Measurements from ENCODE around the gene INHBE. TPM values are rescaled to one million over a fixed set of nuclear protein-coding genes. Genes with fewer than 3 reads are reported as not detected.

Gene INHBE
- total RNA-seq, 1 experiment from 2014 or later: 10.1 TPM

DNA sequence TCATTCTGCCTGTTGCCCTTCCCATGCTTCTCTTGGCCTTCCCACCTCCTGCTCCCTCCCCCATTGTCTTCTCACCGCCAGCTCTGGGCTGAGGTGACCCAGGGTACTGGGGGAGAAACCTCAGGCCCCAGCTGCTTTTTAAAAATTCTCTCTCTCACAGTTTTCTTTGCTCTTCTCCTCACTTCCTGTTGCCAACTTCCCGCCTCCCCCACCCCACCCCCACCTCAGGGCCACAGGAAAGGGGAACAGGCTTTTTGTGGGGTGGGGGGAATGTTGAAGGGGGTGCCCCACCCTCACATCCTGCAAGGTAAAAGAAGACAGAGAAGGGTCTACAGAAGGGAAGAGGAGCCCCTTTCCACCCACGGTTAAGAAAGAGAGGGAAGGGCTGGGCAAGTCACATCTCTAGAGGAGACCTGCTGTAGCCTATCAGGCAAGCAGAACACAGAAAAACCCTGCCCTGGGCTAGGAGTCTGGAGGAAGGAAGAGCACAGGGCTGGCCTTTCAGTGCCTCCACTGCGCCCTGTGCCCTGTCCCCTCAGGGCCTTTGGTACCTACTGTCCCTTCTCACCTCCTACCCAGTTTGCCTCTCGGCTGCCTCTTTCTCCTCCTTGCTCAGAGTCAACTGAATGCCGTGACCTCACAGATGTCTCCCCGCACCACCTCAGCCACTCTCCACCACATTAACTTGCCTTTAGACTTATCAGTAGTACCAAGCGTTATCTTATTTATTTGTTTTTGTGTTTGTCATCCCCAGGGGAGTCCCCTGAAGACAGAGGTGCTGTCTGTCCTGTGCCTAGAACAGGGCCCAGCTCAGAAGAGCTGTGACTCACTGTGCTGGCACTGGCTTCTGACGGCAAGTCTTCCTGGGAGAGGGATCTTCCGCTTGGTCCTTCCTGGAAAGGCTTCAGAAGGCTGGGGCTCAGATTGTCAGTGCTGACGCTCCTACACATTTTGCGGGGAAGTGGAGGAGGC is 22.9 kb downstream of the INHBE start:
- H3K18ac ChIP-seq (ENCODE audit: insufficient read length, low read depth, low read length): no peak overlapping the region
- H3K9me3 ChIP-seq (ENCODE audit: control insufficient read depth, low read depth, low read length): no peaks in the 10 kb centered on the region
- H3K79me2 ChIP-seq (ENCODE audit: insufficient read depth, low read length): no peaks in the 10 kb centered on the region
- Mint-ChIP-seq H3K9me3 (no peaks in the 10 kb centered on the region), H3K36me3 (ENCODE audit: insufficient read depth in 1 of 3, low read depth in 3 of 3) (no peaks in the 10 kb centered on the region; a peak in 2 of 7 replicates), H3K27ac (peak overlapping the region in 1 of 3 experiments; percentile 38; a peak in 1 of 7 replicates), H3K4me1 (peaks cover 26 to 27% of the 10 kb centered on the region in 2 experiments), H3K4me3 (no peak overlapping the region; a peak in 1 of 5 replicates), H3K27me3 (ENCODE audit: low read depth) (peaks cover 70% of the 10 kb centered on the region)
- H2BK120ac ChIP-seq (ENCODE audit: low read depth, low read length, poor library complexity, severe bottlenecking): no peak overlapping the region
- H4K8ac ChIP-seq (replicated peaks; ENCODE audit: insufficient read length, low read depth, low read length): no peak overlapping the region
- peaks cover 15% of the 10 kb centered on the region for H3K23me2 ChIP-seq (ENCODE audit: insufficient read length, low read depth, low read length, poor library complexity, severe bottlenecking)
- no peak overlapping the region for H4K5ac ChIP-seq (ENCODE audit: insufficient read length, low read depth, low read length)
- H2BK5ac ChIP-seq (ENCODE audit: insufficient read length, low read length): no peak overlapping the region
- WGBS (ENCODE audit: extremely low coverage, insufficient read length, low lambda C conversion rate): no CpG with 5 or more reads among the region's 12 CpGs
- H3K27me3 ChIP-seq (ENCODE audit: insufficient read depth, low read length): peaks cover 37% of the 10 kb centered on the region
- H2BK15ac ChIP-seq (ENCODE audit: low read depth, low read length): no peak overlapping the region
- no peak overlapping the region for H3K4me2 ChIP-seq (ENCODE audit: insufficient read depth, insufficient read length, low read length)
- no peaks in the 10 kb centered on the region for H3K79me1 ChIP-seq (ENCODE audit: insufficient read depth, low read depth, low read length, poor library complexity, severe bottlenecking)
- no peak for DNase-seq
- peaks cover 3% of the 10 kb centered on the region; the same call in 1 of the 2 replicates for H3K4me1 ChIP-seq (ENCODE audit: insufficient read depth, low read length)
- H3K9ac ChIP-seq (ENCODE audit: extremely low read depth, insufficient read length, low read length): no peak overlapping the region
- TF ChIP-seq, protein P1, sequence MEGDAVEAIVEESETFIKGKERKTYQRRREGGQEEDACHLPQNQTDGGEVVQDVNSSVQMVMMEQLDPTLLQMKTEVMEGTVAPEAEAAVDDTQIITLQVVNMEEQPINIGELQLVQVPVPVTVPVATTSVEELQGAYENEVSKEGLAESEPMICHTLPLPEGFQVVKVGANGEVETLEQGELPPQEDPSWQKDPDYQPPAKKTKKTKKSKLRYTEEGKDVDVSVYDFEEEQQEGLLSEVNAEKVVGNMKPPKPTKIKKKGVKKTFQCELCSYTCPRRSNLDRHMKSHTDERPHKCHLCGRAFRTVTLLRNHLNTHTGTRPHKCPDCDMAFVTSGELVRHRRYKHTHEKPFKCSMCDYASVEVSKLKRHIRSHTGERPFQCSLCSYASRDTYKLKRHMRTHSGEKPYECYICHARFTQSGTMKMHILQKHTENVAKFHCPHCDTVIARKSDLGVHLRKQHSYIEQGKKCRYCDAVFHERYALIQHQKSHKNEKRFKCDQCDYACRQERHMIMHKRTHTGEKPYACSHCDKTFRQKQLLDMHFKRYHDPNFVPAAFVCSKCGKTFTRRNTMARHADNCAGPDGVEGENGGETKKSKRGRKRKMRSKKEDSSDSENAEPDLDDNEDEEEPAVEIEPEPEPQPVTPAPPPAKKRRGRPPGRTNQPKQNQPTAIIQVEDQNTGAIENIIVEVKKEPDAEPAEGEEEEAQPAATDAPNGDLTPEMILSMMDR (conservative IDR thresholded peaks at IDR 0.05): no peak
- no peak overlapping the region for H2AK5ac ChIP-seq (ENCODE audit: insufficient read length, low read length)
- H2BK20ac ChIP-seq (ENCODE audit: low read depth, low read length, poor library complexity, severe bottlenecking): no peak overlapping the region
- no peak overlapping the region for H3K4ac ChIP-seq (ENCODE audit: low read depth, low read length)
- H3T11ph ChIP-seq (ENCODE audit: low read length): no peak overlapping the region
- peaks cover 3% of the 10 kb centered on the region for H4K20me1 ChIP-seq (ENCODE audit: control insufficient read depth, insufficient read depth, insufficient read length)
- no peak overlapping the region for H3K27ac ChIP-seq (ENCODE audit: insufficient read length, low read depth, low read length)
- H3K14ac ChIP-seq (ENCODE audit: insufficient read depth, low read length): no peak overlapping the region; the same call in 1 of the 2 replicates
- no peak overlapping the region for H2AFZ ChIP-seq (ENCODE audit: low read length)
- no peak overlapping the region for H4K91ac ChIP-seq (ENCODE audit: insufficient read length, low read depth, low read length)
- H3K56ac ChIP-seq (ENCODE audit: insufficient read length, low read depth, low read length): no peak overlapping the region
- H3K23ac ChIP-seq (ENCODE audit: insufficient read length, low read depth, low read length): no peak overlapping the region
- H2BK12ac ChIP-seq (ENCODE audit: insufficient read length, low read depth, low read length): no peak overlapping the region

Data from H9 (cell line).